Keratinocyte (primary cell): ENCODE results near the gene PRKCE. TPM values are rescaled to one million over a fixed set of nuclear protein-coding genes. Genes with fewer than 3 reads are reported as not detected.

Source experiments
- DNase-seq: peaks from one replicate; pipeline ENCODE4 v3.0.0-alpha.2; 2011; ENCODE audit warnings: low read depth, missing footprints, low spot score
- FAIRE-seq: peaks from 2 replicates; lab custom pipeline; 2011; peaks lifted over from hg19 to GRCh38; lab: Jason Lieb, UNC
- H2AFZ ChIP-seq: 2 replicates; pipeline ENCODE4 v1.6.0; 2012; ENCODE audit warnings: low read length, control low read depth, inconsistent platforms; ENCODE audit not compliant: control insufficient read depth
- H3K27ac ChIP-seq: 2 replicates; pipeline ENCODE4 v1.5.1; 2011; ENCODE audit warnings: low read length; ENCODE audit not compliant: control insufficient read depth, insufficient read depth
- H3K27me3 ChIP-seq: 3 replicates; pipeline ENCODE4 v1.6.0; 2011; ENCODE audit warnings: low read length; ENCODE audit not compliant: control insufficient read depth, insufficient read depth; ENCODE audit errors: extremely low read depth
- H3K36me3 ChIP-seq, 2 experiments: 2 replicates in 1 of 2; 3 replicates in 1 of 2; pipeline ENCODE4 v1.5.1; 2011; ENCODE audit warnings: low read length in 2 of 2, mild to moderate bottlenecking in 1 of 2; ENCODE audit not compliant: control insufficient read depth in 2 of 2, insufficient read depth in 2 of 2; ENCODE audit errors: extremely low read depth in 1 of 2
- H3K4me1 ChIP-seq: 3 replicates; pipeline ENCODE4 v1.5.1; 2011; ENCODE audit warnings: low read length; ENCODE audit not compliant: control insufficient read depth, insufficient read depth; ENCODE audit errors: extremely low read depth
- H3K4me2 ChIP-seq: 3 replicates; pipeline ENCODE4 v1.6.0; 2011; ENCODE audit warnings: low read depth, low read length; ENCODE audit not compliant: control insufficient read depth, insufficient read depth; ENCODE audit errors: extremely low read depth
- H3K4me3 ChIP-seq, 3 experiments: fragments of 200-600 bp in 1 of 3; sonication (generic) in 1 of 3; 2 replicates in 2 of 3; 3 replicates in 1 of 3; pipeline ENCODE4 v1.5.1; 2011 to 2016; ENCODE audit warnings: low read length in 3 of 3, mild to moderate bottlenecking in 3 of 3, control low read depth in 2 of 3, inconsistent platforms in 1 of 3, low read depth in 1 of 3, mixed read lengths in 1 of 3, mixed run types in 1 of 3, moderate library complexity in 1 of 3; ENCODE audit not compliant: control insufficient read depth in 2 of 3, insufficient read depth in 2 of 3; ENCODE audit errors: extremely low read depth in 1 of 3
- H3K79me2 ChIP-seq: 2 replicates; pipeline ENCODE4 v1.6.0; 2012; ENCODE audit warnings: low read length; ENCODE audit not compliant: control insufficient read depth, insufficient read depth
- H3K9ac ChIP-seq: 3 replicates; pipeline ENCODE4 v1.6.0; 2011; ENCODE audit warnings: low read length; ENCODE audit not compliant: control insufficient read depth, insufficient read depth; ENCODE audit errors: extremely low read depth
- H3K9me1 ChIP-seq: 3 replicates; pipeline ENCODE4 v1.6.0; 2011; ENCODE audit warnings: low read length; ENCODE audit not compliant: control insufficient read depth, insufficient read depth; ENCODE audit errors: extremely low read depth
- H3K9me3 ChIP-seq: 2 replicates; pipeline ENCODE4 v1.5.1; 2012; ENCODE audit warnings: low read depth, low read length; ENCODE audit not compliant: control insufficient read depth
- H4K20me1 ChIP-seq: 3 replicates; pipeline ENCODE4 v1.6.0; 2011; ENCODE audit warnings: low read length; ENCODE audit not compliant: control insufficient read depth, insufficient read depth; ENCODE audit errors: extremely low read depth
- EZH2 ChIP-seq: IDR thresholded peaks from one replicate; pipeline ENCODE4 v1.6.1; 2012; ENCODE audit warnings: inconsistent platforms, mild to moderate bottlenecking, low read length, moderate library complexity
- dilution Hi-C: fragments of 300-500 bp; cut with MboI; formaldehyde crosslinking; loops from one replicate; pipeline ENCODE4 v1.7.0; 2020; ENCODE audit warnings: low sequenced_read_pairs; ENCODE audit not compliant: extremely low pct_ligation_motif_present
- polyA plus RNA-seq, 5 experiments: library from polyadenylated mRNA; depleted of rRNA in 3 of 5; stranded (reverse) in 3 of 5; stranded (forward) in 1 of 5; unstranded in 1 of 5; fragments of >200 nt; gene quantifications; 1 replicate in 1 of 5; 2 replicates in 3 of 5; 3 replicates in 1 of 5; pipeline versions ENCODE4 v1.2.1 to v1.2.3, GENCODE V29; 2011 to 2012; ENCODE audit warnings: missing spikeins in 2 of 5, low read depth in 1 of 5, low replicate concordance in 1 of 5
- TF ChIP-seq, protein P1 (sequence below), 3 experiments: IDR thresholded peaks in 1 of 3; conservative IDR thresholded peaks in 1 of 3; optimal IDR thresholded peaks in 1 of 3; 2 replicates in 2 of 3; 3 replicates in 1 of 3; pipeline versions ENCODE3 to v1.5.1; 2011; ENCODE audit warnings: low read length in 3 of 3, mild to moderate bottlenecking in 3 of 3, moderate library complexity in 2 of 3, control low read depth in 1 of 3, inconsistent platforms in 1 of 3; ENCODE audit not compliant: insufficient read depth in 2 of 3; ENCODE audit errors: extremely low read depth in 1 of 3

The PRKCE gene
- polyA plus RNA-seq, 1 donor (not counting 4 experiments of a cell fraction or from before 2014, with no cell fraction given): 2.0 TPM

- Histone ChIP-seq H4K20me1 (no peaks in the 10 kb centered on the region), H3K36me3 (no peaks in the 10 kb centered on the region), H3K27ac (no peak overlapping the region), H2AFZ (no peak overlapping the region), H3K9me3 (no peaks in the 10 kb centered on the region), H3K4me2 (no peak overlapping the region), H3K4me1 (peaks cover 5% of the 10 kb centered on the region), H3K4me3 (no peak overlapping the region), H3K9me1 (no peaks in the 10 kb centered on the region), H3K9ac (no peak overlapping the region), H3K79me2 (no peaks in the 10 kb centered on the region), H3K27me3 (no peaks in the 10 kb centered on the region)
- TF ChIP-seq EZH2: no peak
- TF ChIP-seq, protein P1, sequence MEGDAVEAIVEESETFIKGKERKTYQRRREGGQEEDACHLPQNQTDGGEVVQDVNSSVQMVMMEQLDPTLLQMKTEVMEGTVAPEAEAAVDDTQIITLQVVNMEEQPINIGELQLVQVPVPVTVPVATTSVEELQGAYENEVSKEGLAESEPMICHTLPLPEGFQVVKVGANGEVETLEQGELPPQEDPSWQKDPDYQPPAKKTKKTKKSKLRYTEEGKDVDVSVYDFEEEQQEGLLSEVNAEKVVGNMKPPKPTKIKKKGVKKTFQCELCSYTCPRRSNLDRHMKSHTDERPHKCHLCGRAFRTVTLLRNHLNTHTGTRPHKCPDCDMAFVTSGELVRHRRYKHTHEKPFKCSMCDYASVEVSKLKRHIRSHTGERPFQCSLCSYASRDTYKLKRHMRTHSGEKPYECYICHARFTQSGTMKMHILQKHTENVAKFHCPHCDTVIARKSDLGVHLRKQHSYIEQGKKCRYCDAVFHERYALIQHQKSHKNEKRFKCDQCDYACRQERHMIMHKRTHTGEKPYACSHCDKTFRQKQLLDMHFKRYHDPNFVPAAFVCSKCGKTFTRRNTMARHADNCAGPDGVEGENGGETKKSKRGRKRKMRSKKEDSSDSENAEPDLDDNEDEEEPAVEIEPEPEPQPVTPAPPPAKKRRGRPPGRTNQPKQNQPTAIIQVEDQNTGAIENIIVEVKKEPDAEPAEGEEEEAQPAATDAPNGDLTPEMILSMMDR (optimal IDR thresholded peaks at IDR 0.05 in 1 of 3, IDR thresholded peaks at IDR 0.05 in 1 of 3, conservative IDR thresholded peaks at IDR 0.05 in 1 of 3; ENCODE audit: extremely low read depth in 1 of 3, insufficient read depth in 2 of 3, low read length in 3 of 3): no peak
- no peak for DNase-seq
- dilution Hi-C loops: no loop called here
- FAIRE-seq: no peak
These were observed 301.1 kb downstream of the PRKCE start for GRCh38 chr2:45952591-45952990.

GRCh38 chr2:45953376-45954027, 302.0 kb downstream of the PRKCE start:
- dilution Hi-C loops: no loop called here

More at GRCh38 chr2:45953376-45954027, 302.0 kb downstream of the PRKCE start:
- TF ChIP-seq, protein P1 (optimal IDR thresholded peaks at IDR 0.05 in 1 of 3, IDR thresholded peaks at IDR 0.05 in 1 of 3, conservative IDR thresholded peaks at IDR 0.05 in 1 of 3; ENCODE audit: extremely low read depth in 1 of 3, insufficient read depth in 2 of 3, low read length in 3 of 3): no peak
- TF ChIP-seq EZH2: no peak
- H3K27me3 ChIP-seq: no peaks in the 10 kb centered on the region
- FAIRE-seq: no peak
- H3K36me3 ChIP-seq: no peaks in the 10 kb centered on the region
- H2AFZ ChIP-seq: no peak overlapping the region
- no peaks in the 10 kb centered on the region for H3K79me2 ChIP-seq
- peaks cover 5% of the 10 kb centered on the region for H3K4me1 ChIP-seq
- no peak for DNase-seq
- H3K27ac ChIP-seq: no peak overlapping the region
- H3K4me2 ChIP-seq: no peak overlapping the region
- no peak overlapping the region for H3K4me3 ChIP-seq
- H3K9ac ChIP-seq: no peak overlapping the region
- no peaks in the 10 kb centered on the region for H4K20me1 ChIP-seq
- no peaks in the 10 kb centered on the region for H3K9me1 ChIP-seq
- H3K9me3 ChIP-seq: no peaks in the 10 kb centered on the region
